H1 (cell line): Measurements from ENCODE around the gene YRDC.

ENCODE experiments used
- CEBPB ChIP-seq: IDR thresholded peaks from 2 replicates; pipeline ENCODE4 v1.6.1; 2012; ENCODE audit warnings: low read depth, low read length
- CTCF ChIP-seq, 3 experiments: IDR thresholded peaks; 1 replicate in 2 of 3; 2 replicates in 1 of 3; pipeline versions ENCODE4 v1.5.1 to v1.6.1; 2011; ENCODE audit warnings: low read length in 3 of 3, mild to moderate bottlenecking in 3 of 3, inconsistent platforms in 2 of 3, low read depth in 1 of 3, moderate library complexity in 1 of 3; ENCODE audit not compliant: insufficient read depth in 1 of 3; ENCODE audit errors: control extremely low read depth in 1 of 3
- EZH2 ChIP-seq: fragments of 200-600 bp; sonication (generic); IDR thresholded peaks from 2 replicates; pipeline ENCODE4 v1.7.1; 2012; ENCODE audit warnings: low read depth, mild to moderate bottlenecking, moderate library complexity, low read length, inconsistent platforms; ENCODE audit not compliant: severe bottlenecking
- POLR2A ChIP-seq, 2 experiments: IDR thresholded peaks; 1 replicate in 1 of 2; 2 replicates in 1 of 2; pipeline ENCODE4 v1.6.1; 2011; ENCODE audit warnings: low read depth in 2 of 2, low read length in 2 of 2, mild to moderate bottlenecking in 2 of 2; ENCODE audit errors: control extremely low read depth in 1 of 2

- TF ChIP-seq EZH2 (no peak), CTCF (IDR thresholded peaks at IDR 0.05; ENCODE audit: control extremely low read depth in 1 of 3, insufficient read depth in 1 of 3, low read depth in 1 of 3, low read length in 3 of 3) (no peak), POLR2A (IDR thresholded peaks at IDR 0.05; ENCODE audit: control extremely low read depth in 1 of 2, low read depth in 2 of 2, low read length in 2 of 2) (no peak), CEBPB (no peak)
Observed at GRCh38 chr1:37853157-37853556, 45.1 kb upstream of the YRDC start.
